ENCODE results near the gene NUP205. TPM values are rescaled to one million over a fixed set of nuclear protein-coding genes. Genes with fewer than 3 reads are reported as not detected.

NUP205 gene
- polyA plus RNA-seq, 1 donor from 2014 or later, result 32.3 TPM

- Histone ChIP-seq H4K20me1 (ENCODE audit: insufficient read depth) (no peaks in the 10 kb centered on the region), H3K9ac (ENCODE audit: low read length) (no peak overlapping the region), H3K27me3 (ENCODE audit: insufficient read depth, low read depth, low read length) (no peaks in the 10 kb centered on the region), H3K9me3 (ENCODE audit: low read length) (no peaks in the 10 kb centered on the region), H3K27ac (ENCODE audit: low read length) (no peak overlapping the region), H3F3A (ENCODE audit: insufficient read depth, low read length, poor library complexity, severe bottlenecking) (no peaks in the 10 kb centered on the region), H3K9me2 (ENCODE audit: insufficient read depth, low read length) (no peaks in the 10 kb centered on the region), H3K4me2 (ENCODE audit: low read length) (no peak overlapping the region), H2AFZ (ENCODE audit: low read depth, low read length) (no peak overlapping the region), H3K4me3 (ENCODE audit: low read length) (no peak overlapping the region), H3K79me2 (replicated peaks; ENCODE audit: insufficient read depth, low read length) (peaks cover 7% of the 10 kb centered on the region), H3K36me3 (ENCODE audit: insufficient read depth, low read length) (peaks cover 8% of the 10 kb centered on the region)
- no peak for TF ChIP-seq EZH2 (IDR thresholded peaks at IDR 0.05; ENCODE audit: borderline replicate concordance, insufficient read depth, low read length, poor library complexity, severe bottlenecking)
- no peak for TF ChIP-seq MXI1 (conservative IDR thresholded peaks at IDR 0.05; ENCODE audit: poor library complexity, severe bottlenecking)
- TF ChIP-seq SMC3 (conservative IDR thresholded peaks at IDR 0.05; ENCODE audit: poor library complexity), result no peak
- TF ChIP-seq RAD21 (conservative IDR thresholded peaks at IDR 0.05), result no peak
- no peak for TF ChIP-seq REST (IDR thresholded peaks at IDR 0.05; ENCODE audit: borderline replicate concordance)
- TF ChIP-seq EP300 (conservative IDR thresholded peaks at IDR 0.05; ENCODE audit: poor library complexity, severe bottlenecking), result no peak
Measured at GRCh38 chr7:135678612-135679575, 121.2 kb downstream of the NUP205 start.

GRCh38 chr7:135681762-135682161, 124.0 kb downstream of the NUP205 start:
- no peak overlapping the region for H2AFZ ChIP-seq (ENCODE audit: low read depth, low read length)
- no peak overlapping the region for H3K4me2 ChIP-seq (ENCODE audit: low read length)
- no peaks in the 10 kb centered on the region for H4K20me1 ChIP-seq (ENCODE audit: insufficient read depth)
- no peak overlapping the region for H3K27ac ChIP-seq (ENCODE audit: low read length)
- no peak overlapping the region for H3K9ac ChIP-seq (ENCODE audit: low read length)
- peaks cover 3% of the 10 kb centered on the region for H3K79me2 ChIP-seq (replicated peaks; ENCODE audit: insufficient read depth, low read length)
- no peaks in the 10 kb centered on the region for H3K27me3 ChIP-seq (ENCODE audit: insufficient read depth, low read depth, low read length)
- H3K9me2 ChIP-seq (ENCODE audit: insufficient read depth, low read length), result no peaks in the 10 kb centered on the region
- no peaks in the 10 kb centered on the region for H3F3A ChIP-seq (ENCODE audit: insufficient read depth, low read length, poor library complexity, severe bottlenecking)
- TF ChIP-seq CTCF (IDR thresholded peaks at IDR 0.05; ENCODE audit: poor library complexity, severe bottlenecking) (no peak), REST (IDR thresholded peaks at IDR 0.05; ENCODE audit: borderline replicate concordance) (no peak), EP300 (conservative IDR thresholded peaks at IDR 0.05; ENCODE audit: poor library complexity, severe bottlenecking) (no peak), MXI1 (conservative IDR thresholded peaks at IDR 0.05; ENCODE audit: poor library complexity, severe bottlenecking) (no peak), SMC3 (conservative IDR thresholded peaks at IDR 0.05; ENCODE audit: poor library complexity) (no peak), EZH2 (IDR thresholded peaks at IDR 0.05; ENCODE audit: borderline replicate concordance, insufficient read depth, low read length, poor library complexity, severe bottlenecking) (no peak), POLR2AphosphoS5 (IDR thresholded peaks at IDR 0.05) (no peak), TAF1 (IDR thresholded peaks at IDR 0.05; ENCODE audit: low read depth) (no peak), RAD21 (conservative IDR thresholded peaks at IDR 0.05) (no peak)
- H3K9me3 ChIP-seq (ENCODE audit: low read length), result no peaks in the 10 kb centered on the region
- H3K4me3 ChIP-seq (ENCODE audit: low read length), result no peak overlapping the region
- peaks cover 3% of the 10 kb centered on the region for H3K36me3 ChIP-seq (ENCODE audit: insufficient read depth, low read length)
